Uterus (tissue), 4 donors: ENCODE data around the gene LDB3. TPM values are rescaled to one million over a fixed set of nuclear protein-coding genes. Genes with fewer than 3 reads are reported as not detected.
A peak's percentile ranks its signal among the peaks of the same experiment; 100 is the strongest.

Experiments
- DNase-seq, 2 donors: peaks; one replicate each; pipeline ENCODE4 v3.0.0-alpha.2; 2019 to 2020
- H3K27ac ChIP-seq, 2 donors: fragments of 200-600 bp; sonication (generic); 1 replicate in 1 of 2; 2 replicates in 1 of 2; pipeline ENCODE4 v1.5.1; 2016 to 2018
- H3K27me3 ChIP-seq, 2 donors: fragments of 200-600 bp; sonication (generic); one replicate each; pipeline ENCODE4 v1.5.1; 2018 to 2019; ENCODE audit warnings: control low read depth in 1 of 2
- H3K36me3 ChIP-seq, 2 donors: fragments of 200-600 bp; sonication (generic); one replicate each; pipeline ENCODE4 v1.5.1; 2019; ENCODE audit warnings: control low read depth in 1 of 2
- H3K4me1 ChIP-seq, 2 donors: fragments of 200-600 bp; sonication (generic); one replicate each; pipeline ENCODE4 v1.5.1; 2018 to 2019; ENCODE audit warnings: control low read depth in 1 of 2
- H3K4me3 ChIP-seq, 2 donors: fragments of 200-600 bp; sonication (generic); 1 replicate in 1 of 2; 2 replicates in 1 of 2; pipeline ENCODE4 v1.5.1; 2018 to 2019; ENCODE audit warnings: mild to moderate bottlenecking in 1 of 2
- H3K9me3 ChIP-seq, 2 donors: fragments of 200-600 bp; sonication (generic); one replicate each; pipeline ENCODE4 v1.5.1; 2019; ENCODE audit warnings: control low read depth in 1 of 2
- CTCF ChIP-seq, 4 experiments: fragments of 200-600 bp in 2 of 4; fragments of 450-650 bp in 2 of 4; sonication (generic) in 2 of 4; IDR thresholded peaks; one replicate each; pipeline ENCODE4 v1.5.1; 2016 to 2019; ENCODE audit warnings: antibody characterized with exemption in 4 of 4, mild to moderate bottlenecking in 2 of 4, moderate library complexity in 1 of 4
- POLR2A ChIP-seq, 2 donors: fragments of 450-650 bp; IDR thresholded peaks; one replicate each; pipeline ENCODE4 v1.6.1; 2016; ENCODE audit warnings: antibody characterized with exemption in 2 of 2, mild to moderate bottlenecking in 1 of 2, moderate library complexity in 1 of 2
- intact Hi-C: fragments of 100-400 bp; cut with DNase I; formaldehyde crosslinking; loops from one replicate; pipeline ENCODE4 v1.15.1; 2023; ENCODE audit warnings: low total_unique reads
- total RNA-seq, 4 donors: library from RNA; depleted of rRNA in 3 of 4; stranded (reverse); fragments of >200 nt in 3 of 4; gene quantifications; one replicate each; pipeline versions ENCODE4 v1.1.0 to v1.2.4, GENCODE V29; 2014 to 2023
- donor health status: DM: yes; HTN: yes; CAD: no.

LDB3 gene
- total RNA-seq, 4 donors from 2014 or later, result 0.97 to 33.4 (median 4.2) TPM

- Histone ChIP-seq H3K9me3 (no peaks in the 10 kb centered on the region), H3K27ac (peak overlapping the region; percentile 12 to 41), H3K4me3 (no peak overlapping the region), H3K27me3 (no peaks in the 10 kb centered on the region), H3K36me3 (no peaks in the 10 kb centered on the region), H3K4me1 (no peaks in the 10 kb centered on the region)
- DNase-seq, result no peak
- intact Hi-C loops, result no loop called here
- no peak for TF ChIP-seq POLR2A (IDR thresholded peaks at IDR 0.05)
- no peak for TF ChIP-seq CTCF (IDR thresholded peaks at IDR 0.05)
Measured at GRCh38 chr10:86744067-86744725, 75.9 kb downstream of the LDB3 start.

GRCh38 chr10:86747796-86748581, 79.7 kb downstream of the LDB3 start:
- no peak overlapping the region for H3K27ac ChIP-seq
- no peak for TF ChIP-seq POLR2A (IDR thresholded peaks at IDR 0.05)
- TF ChIP-seq CTCF (IDR thresholded peaks at IDR 0.05), result no peak
- H3K27me3 ChIP-seq, result no peaks in the 10 kb centered on the region
- H3K9me3 ChIP-seq, result no peaks in the 10 kb centered on the region
- no peak overlapping the region for H3K4me3 ChIP-seq
- H3K36me3 ChIP-seq, result no peaks in the 10 kb centered on the region
- intact Hi-C loops, result no loop called here
- DNase-seq, result no peak
- no peaks in the 10 kb centered on the region for H3K4me1 ChIP-seq

GRCh38 chr10:86749854-86750253, 81.5 kb downstream of the LDB3 start:
- no peak for DNase-seq
- intact Hi-C loops, result no loop called here
- no peaks in the 10 kb centered on the region for H3K9me3 ChIP-seq
- H3K36me3 ChIP-seq, result no peaks in the 10 kb centered on the region
- no peak overlapping the region for H3K4me3 ChIP-seq
- no peaks in the 10 kb centered on the region for H3K4me1 ChIP-seq
- no peaks in the 10 kb centered on the region for H3K27me3 ChIP-seq
- TF ChIP-seq CTCF (IDR thresholded peaks at IDR 0.05), result no peak
- TF ChIP-seq POLR2A (IDR thresholded peaks at IDR 0.05), result no peak
- H3K27ac ChIP-seq, result no peak overlapping the region

GRCh38 chr10:86751477-86751876, 83.2 kb downstream of the LDB3 start:
- TF ChIP-seq CTCF (IDR thresholded peaks at IDR 0.05) (no peak), POLR2A (IDR thresholded peaks at IDR 0.05) (no peak)
- intact Hi-C loops, result no loop called here

GRCh38 chr10:86752311-86752710, 84.0 kb downstream of the LDB3 start:
- Histone ChIP-seq H3K9me3 (no peaks in the 10 kb centered on the region), H3K36me3 (no peaks in the 10 kb centered on the region), H3K4me3 (no peak overlapping the region), H3K27ac (no peak overlapping the region), H3K27me3 (no peaks in the 10 kb centered on the region), H3K4me1 (no peaks in the 10 kb centered on the region)
- no peak for DNase-seq
- intact Hi-C loops, result no loop called here
- TF ChIP-seq CTCF (IDR thresholded peaks at IDR 0.05), result no peak
- TF ChIP-seq POLR2A (IDR thresholded peaks at IDR 0.05), result no peak

More at GRCh38 chr10:86751477-86751876, 83.2 kb downstream of the LDB3 start:
- no peak overlapping the region for H3K27ac ChIP-seq
- no peaks in the 10 kb centered on the region for H3K9me3 ChIP-seq
- no peaks in the 10 kb centered on the region for H3K4me1 ChIP-seq
- no peaks in the 10 kb centered on the region for H3K36me3 ChIP-seq
- H3K4me3 ChIP-seq, result no peak overlapping the region
- DNase-seq, result no peak
- no peaks in the 10 kb centered on the region for H3K27me3 ChIP-seq
